Gastroesophageal sphincter (tissue), 3 donors: Measurements from ENCODE around the gene TCEAL1.

ENCODE experiments used
- EP300 ChIP-seq: sonication (generic); formaldehyde crosslinking; IDR thresholded peaks from one replicate; pipeline ENCODE4 v1.6.1; 2017; ENCODE audit warnings: antibody characterized with exemption, mild to moderate bottlenecking
- POLR2A ChIP-seq, 2 donors: fragments of 450-650 bp; IDR thresholded peaks; one replicate each; pipeline ENCODE4 v1.6.1; 2017; ENCODE audit warnings: antibody characterized with exemption in 2 of 2, mild to moderate bottlenecking in 2 of 2, moderate library complexity in 1 of 2
- POLR2AphosphoS5 ChIP-seq: sonication (generic); formaldehyde crosslinking; IDR thresholded peaks from one replicate; pipeline ENCODE4 v1.6.1; 2017; ENCODE audit warnings: antibody characterized with exemption
- TF ChIP-seq, protein P1 (sequence below), 4 experiments: fragments of 200-600 bp in 2 of 4; fragments of 450-650 bp in 2 of 4; sonication (generic) in 1 of 4; IDR thresholded peaks; one replicate each; pipeline ENCODE4 v1.5.1; 2017 to 2019; ENCODE audit warnings: antibody characterized with exemption in 4 of 4, mild to moderate bottlenecking in 2 of 4, moderate library complexity in 2 of 4

DNA sequence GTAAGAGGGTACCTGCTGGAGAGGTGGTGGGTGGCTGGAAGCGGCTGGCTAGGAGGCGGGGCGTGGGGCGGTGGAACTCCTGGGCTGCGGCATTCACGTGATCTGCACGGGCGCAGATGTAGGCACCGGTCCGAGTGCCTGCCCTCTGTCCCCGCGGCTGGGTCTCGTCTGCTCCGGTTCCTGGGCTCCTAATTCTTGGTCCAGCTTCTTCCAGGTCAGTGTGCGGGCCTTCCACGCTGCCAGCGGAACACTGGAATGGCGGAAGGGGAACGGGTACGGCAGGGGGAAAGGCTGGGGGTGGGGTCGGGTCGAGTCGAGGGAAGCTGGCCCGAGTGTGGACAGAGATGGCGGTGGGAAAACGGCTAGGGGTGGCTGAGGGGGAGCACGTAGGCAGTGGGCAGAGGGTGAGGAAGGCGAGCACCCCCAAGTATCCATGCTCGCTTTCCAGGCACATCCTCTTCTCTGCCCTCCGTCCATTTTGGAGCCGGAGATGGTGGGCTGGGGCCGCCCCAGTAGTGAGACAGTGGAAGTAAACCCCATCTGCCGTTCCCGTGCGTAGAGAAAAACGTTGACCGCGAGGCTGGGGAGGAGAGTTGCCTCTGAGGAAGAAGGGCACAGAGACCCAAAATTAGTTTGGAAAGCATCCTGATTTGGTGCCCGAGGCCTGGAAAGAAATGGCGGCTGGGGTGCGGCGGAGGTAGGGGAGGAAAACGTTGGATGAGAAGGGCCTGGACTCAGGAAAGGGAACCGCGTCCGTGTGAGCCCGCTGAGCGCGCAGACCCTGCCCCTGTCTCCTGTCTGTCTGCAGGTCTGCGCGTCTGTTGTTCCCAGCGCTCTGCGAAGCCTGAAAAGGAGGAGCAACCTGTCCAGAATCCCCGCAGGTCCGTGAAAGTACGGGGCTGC is 43.1 kb upstream of the TCEAL1 start, which contains the start of gene TCEAL4:
- TF ChIP-seq, protein P1, sequence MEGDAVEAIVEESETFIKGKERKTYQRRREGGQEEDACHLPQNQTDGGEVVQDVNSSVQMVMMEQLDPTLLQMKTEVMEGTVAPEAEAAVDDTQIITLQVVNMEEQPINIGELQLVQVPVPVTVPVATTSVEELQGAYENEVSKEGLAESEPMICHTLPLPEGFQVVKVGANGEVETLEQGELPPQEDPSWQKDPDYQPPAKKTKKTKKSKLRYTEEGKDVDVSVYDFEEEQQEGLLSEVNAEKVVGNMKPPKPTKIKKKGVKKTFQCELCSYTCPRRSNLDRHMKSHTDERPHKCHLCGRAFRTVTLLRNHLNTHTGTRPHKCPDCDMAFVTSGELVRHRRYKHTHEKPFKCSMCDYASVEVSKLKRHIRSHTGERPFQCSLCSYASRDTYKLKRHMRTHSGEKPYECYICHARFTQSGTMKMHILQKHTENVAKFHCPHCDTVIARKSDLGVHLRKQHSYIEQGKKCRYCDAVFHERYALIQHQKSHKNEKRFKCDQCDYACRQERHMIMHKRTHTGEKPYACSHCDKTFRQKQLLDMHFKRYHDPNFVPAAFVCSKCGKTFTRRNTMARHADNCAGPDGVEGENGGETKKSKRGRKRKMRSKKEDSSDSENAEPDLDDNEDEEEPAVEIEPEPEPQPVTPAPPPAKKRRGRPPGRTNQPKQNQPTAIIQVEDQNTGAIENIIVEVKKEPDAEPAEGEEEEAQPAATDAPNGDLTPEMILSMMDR (IDR thresholded peaks at IDR 0.05): no peak
- no peak for TF ChIP-seq EP300
- peak; percentile 42 to 45 for TF ChIP-seq POLR2A (IDR thresholded peaks at IDR 0.05)
- peak; percentile 71 for TF ChIP-seq POLR2AphosphoS5
